ENCODE measurements around the gene G6PC1.
A peak's percentile ranks its signal among the peaks of the same experiment; 100 is the strongest.
"Not testable (repeated sequence)": the region's sequence is repeated elsewhere in the genome, so short reads cannot be mapped to it uniquely, and the experiment has no call there.

Gene G6PC1

GRCh38 chr17:42901535-42902229, 1.1 kb downstream of the G6PC1 start:
- DNase-seq (ENCODE audit: low read depth in 2 of 2), result no peak

- DNase-seq (ENCODE audit: low read depth in 2 of 2), result no peak
Measured at GRCh38 chr17:42904110-42904469, 3.5 kb downstream of the G6PC1 start.

- DNase-seq (ENCODE audit: low read depth in 2 of 2), result no peak
Measured at GRCh38 chr17:42906772-42907446, 6.3 kb downstream of the G6PC1 start.

GRCh38 chr17:42908872-42909700, 8.5 kb downstream of the G6PC1 start:
- no peak for DNase-seq (ENCODE audit: low read depth in 2 of 2)

GRCh38 chr17:42913522-42913921, 12.9 kb downstream of the G6PC1 start:
- no peak for DNase-seq (ENCODE audit: low read depth in 2 of 2)

- no peak for DNase-seq (ENCODE audit: low read depth in 2 of 2)
Measured at GRCh38 chr17:42913981-42914617, 13.5 kb downstream of the G6PC1 start.

- not testable (repeated sequence) for DNase-seq (ENCODE audit: low read depth in 2 of 2)
Measured at GRCh38 chr17:42915288-42915687, 14.7 kb downstream of the G6PC1 start.

GRCh38 chr17:42916388-42917235, 16.0 kb downstream of the G6PC1 start:
- DNase-seq (ENCODE audit: low read depth in 2 of 2), result not testable (repeated sequence)

- no peak for DNase-seq (ENCODE audit: low read depth in 2 of 2)
Measured at GRCh38 chr17:42917236-42917603, 16.6 kb downstream of the G6PC1 start.

GRCh38 chr17:42918902-42919521, 18.4 kb downstream of the G6PC1 start:
- no peak for DNase-seq (ENCODE audit: low read depth in 2 of 2)

- not testable (repeated sequence) for DNase-seq (ENCODE audit: low read depth in 2 of 2)
Measured at GRCh38 chr17:42919522-42920077, 19.0 kb downstream of the G6PC1 start.

GRCh38 chr17:42920106-42920900, 19.7 kb downstream of the G6PC1 start:
- DNase-seq (ENCODE audit: low read depth in 2 of 2), result no peak

- no peak for DNase-seq (ENCODE audit: low read depth in 2 of 2)
Measured at GRCh38 chr17:42920922-42921321, 20.3 kb downstream of the G6PC1 start.

- DNase-seq (ENCODE audit: low read depth in 2 of 2), result no peak
Measured at GRCh38 chr17:42922294-42922693, 21.7 kb downstream of the G6PC1 start.

- not testable (repeated sequence) for DNase-seq (ENCODE audit: low read depth in 2 of 2)
Measured at GRCh38 chr17:42923472-42923871, 22.9 kb downstream of the G6PC1 start.

- DNase-seq (ENCODE audit: low read depth in 2 of 2), result no peak
Measured at GRCh38 chr17:42924891-42925290, 24.3 kb downstream of the G6PC1 start.

- peak in 1 of 2 experiments; percentile 8 for DNase-seq (ENCODE audit: low read depth in 2 of 2)
Measured at GRCh38 chr17:42928714-42929496, 28.3 kb downstream of the G6PC1 start.

GRCh38 chr17:42929497-42929844, 28.9 kb downstream of the G6PC1 start:
- no peak for DNase-seq (ENCODE audit: low read depth in 2 of 2)
